ENCODE results near the gene CNTNAP2.
"Not testable (repeated sequence)": the region's sequence is repeated elsewhere in the genome, so short reads cannot be mapped to it uniquely, and the experiment has no call there.

CNTNAP2 gene

DNA sequence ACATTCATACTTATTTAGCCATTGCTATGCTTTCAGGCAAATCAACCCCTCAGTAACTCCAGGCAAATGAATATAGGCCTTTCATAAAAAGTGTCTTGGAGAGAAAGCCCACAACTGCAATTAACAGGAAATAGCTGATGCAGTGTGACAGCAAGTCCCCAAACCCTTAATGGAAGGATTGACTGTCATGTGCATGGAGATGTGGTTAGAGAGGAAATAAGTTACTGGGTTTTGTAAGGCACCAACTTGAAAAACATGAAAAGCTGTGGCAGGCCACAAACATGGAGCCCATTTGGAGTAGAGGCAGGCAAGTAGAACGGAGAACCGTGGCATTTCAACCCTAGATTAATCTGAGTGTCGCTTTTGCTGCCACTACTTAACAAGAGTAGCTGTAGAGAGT, 1924.6 kb downstream of the CNTNAP2 start:
- DNase-seq (ENCODE audit: low spot score) = no peak

DNA sequence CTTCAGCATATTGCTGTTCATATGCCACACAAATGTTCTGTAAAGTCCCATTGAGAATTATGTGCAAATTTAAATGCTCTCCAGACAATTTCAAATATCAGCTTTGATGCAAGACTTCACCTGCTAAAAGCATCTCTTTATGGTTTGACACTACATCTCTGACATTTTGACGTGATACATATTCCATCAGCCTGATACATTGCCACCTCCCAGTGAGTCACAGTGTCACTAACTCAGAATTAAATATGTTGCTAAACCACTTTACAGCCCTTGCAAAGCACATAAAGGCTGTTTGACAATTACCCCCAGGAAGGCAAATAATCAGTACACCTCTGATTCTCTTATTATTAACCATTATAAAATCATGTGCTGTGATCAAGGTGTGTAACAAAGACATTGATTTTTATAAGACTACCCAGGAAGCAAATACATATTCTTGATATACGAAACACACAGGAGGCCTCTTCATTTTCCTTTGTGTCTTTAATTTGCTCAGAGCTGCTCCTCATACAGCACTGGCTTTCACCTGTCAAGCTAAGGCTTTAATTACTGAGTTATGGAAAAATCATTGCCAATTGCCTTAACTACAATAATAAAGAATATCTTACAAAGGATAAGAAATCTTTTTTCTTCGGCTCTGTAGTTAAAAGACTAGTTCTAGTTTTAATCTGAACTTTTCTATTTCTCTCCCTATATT, 1926.5 kb downstream of the CNTNAP2 start:
- DNase-seq (ENCODE audit: low spot score) = no peak

DNA sequence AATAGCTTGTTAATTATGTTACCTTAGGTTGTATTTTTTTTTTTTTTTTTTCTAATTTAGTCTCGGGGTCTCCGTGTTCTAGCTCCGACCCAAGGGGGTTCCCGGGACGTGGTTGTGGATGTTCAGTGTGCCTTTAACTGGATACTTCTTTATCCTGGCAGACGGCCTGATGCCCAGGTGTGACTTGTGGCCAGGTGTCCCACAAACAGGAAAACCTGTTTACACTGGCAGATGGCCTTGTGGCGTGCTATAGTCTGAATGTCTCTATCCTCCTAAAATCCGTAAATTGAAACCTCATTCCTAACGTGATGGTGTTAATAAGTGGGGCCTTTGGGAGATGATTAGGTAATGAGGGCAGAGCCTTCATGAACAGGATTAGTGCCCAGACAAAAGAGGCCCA, 1927.6 kb downstream of the CNTNAP2 start:
- DNase-seq (ENCODE audit: low spot score) = no peak

DNA sequence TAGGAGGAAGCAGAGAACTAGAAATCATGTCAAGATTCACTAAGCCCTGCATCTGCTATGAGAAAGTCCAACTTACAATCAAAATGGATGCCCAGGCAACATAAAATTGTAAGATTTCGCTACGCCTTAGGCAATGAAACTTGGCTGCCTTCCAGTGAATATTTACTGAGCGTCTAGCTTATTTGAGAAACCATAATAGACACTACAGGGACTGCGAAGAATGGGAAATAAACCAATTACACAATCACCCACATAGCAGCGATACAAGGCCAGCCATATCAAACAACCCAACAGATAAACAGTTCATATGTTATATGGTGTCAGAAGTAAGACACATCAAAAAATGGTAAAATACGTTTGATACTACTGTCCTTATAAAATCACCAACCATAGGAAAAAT, 1928.9 kb downstream of the CNTNAP2 start:
- DNase-seq (ENCODE audit: low spot score) = no peak

DNA sequence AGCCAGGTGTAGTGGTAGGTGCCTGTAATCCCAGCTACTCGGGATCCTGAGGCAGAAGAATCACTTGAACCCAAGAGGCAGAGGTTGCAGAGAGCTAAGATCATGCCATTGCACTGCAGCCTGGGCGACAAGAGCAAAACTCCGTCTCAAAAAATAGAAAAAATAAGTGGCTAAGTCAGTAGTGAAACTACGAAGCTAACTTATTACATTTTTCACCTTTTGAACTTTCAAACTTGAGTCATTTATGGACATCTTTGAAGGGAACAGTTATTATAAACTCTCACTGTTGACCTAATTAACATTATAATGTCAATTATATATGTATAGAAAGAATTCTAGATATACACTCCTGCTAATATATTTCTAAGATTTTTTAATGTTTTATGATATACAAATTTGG, 1932.5 kb downstream of the CNTNAP2 start:
- DNase-seq (ENCODE audit: low spot score) = no peak

DNA sequence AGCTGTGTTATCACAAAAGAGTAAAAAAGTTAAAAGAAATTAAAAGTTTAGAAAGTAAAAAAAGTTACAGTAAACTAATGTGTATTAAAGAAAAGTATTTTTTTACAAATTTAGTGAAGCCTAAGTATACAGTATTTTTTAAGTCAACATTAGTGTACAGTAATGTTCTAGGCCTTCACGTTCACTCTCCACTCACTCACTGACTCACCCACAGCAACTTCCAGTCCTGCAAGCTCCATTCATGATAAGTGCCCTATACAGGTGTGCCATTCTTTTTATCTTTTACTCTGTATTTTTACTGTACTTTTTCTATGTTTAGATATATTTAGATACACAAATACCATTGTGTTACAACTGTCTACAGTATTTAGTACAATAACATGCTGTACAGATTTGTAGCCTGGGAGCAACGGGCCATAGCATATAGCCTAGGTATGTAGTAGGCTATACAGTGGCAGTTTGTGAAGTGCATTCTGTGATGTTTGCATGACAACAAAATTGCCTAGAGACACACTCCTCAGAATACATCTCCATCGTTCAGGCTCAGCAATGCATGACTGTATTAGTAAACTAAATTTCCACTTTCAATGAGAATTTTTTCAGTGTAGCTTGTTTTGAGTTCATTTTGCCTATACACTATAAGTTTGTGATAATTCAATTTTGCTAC, 1934.0 kb downstream of the CNTNAP2 start:
- no peak for DNase-seq (ENCODE audit: low spot score)

DNA sequence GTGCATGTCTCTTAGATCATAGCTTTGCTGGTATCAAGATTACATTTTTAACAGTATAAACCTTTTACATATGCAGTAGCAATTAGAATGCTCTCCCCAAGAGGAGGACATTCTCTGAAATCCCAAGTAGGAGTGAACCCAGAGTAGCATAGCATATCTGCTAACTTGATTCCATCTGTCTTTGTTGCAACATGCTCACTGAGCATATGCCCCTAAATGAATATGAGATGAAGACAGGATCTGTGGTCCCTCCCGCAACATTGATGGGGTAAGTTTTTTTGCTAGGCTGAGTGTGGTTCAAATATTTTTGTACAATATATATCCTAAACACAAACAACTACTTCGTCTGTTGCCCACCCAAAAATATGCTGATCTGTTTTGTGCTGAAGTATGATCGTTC, 1939.8 kb downstream of the CNTNAP2 start:
- DNase-seq (ENCODE audit: low spot score) = no peak

DNA sequence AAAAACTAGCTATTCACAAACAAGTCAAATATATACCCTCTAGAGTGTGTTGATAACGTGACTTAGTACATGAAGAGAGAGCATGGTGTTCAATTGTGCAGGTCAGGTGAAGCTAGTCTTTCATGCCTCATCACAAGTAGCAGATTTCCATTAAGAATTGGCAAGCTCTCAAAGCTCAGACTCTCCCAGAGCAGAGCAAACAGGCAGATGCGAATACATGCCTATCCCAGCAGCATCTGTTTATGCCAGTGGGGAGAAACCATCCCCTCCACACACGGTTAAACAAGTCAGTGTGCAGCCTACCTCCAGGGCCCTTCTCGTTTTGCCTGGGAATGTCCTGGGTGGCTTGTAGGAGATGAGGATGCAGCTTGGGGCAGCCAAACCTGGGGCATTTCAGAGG, 1941.5 kb downstream of the CNTNAP2 start:
- no peak for DNase-seq (ENCODE audit: low spot score)

DNA sequence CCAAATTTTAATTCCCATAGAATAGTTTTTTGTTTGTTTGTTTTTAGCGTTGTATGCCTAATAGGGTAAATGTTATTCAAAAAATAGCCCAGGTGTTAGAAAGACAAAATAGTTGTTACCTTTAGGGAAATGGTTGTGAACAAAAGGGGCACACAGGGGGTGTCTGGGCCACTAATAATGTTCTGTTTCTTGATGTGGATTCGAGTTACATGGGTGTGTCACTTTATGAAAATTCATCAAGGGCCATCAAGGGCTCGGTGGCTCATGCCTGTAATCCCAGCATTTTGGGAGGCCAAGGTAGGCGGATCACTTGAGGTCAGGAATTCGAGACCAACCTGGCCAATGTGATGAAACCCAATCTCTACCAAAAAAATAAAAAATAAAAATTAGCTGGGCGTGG, 1942.2 kb downstream of the CNTNAP2 start:
- DNase-seq (ENCODE audit: low spot score) = no peak

DNA sequence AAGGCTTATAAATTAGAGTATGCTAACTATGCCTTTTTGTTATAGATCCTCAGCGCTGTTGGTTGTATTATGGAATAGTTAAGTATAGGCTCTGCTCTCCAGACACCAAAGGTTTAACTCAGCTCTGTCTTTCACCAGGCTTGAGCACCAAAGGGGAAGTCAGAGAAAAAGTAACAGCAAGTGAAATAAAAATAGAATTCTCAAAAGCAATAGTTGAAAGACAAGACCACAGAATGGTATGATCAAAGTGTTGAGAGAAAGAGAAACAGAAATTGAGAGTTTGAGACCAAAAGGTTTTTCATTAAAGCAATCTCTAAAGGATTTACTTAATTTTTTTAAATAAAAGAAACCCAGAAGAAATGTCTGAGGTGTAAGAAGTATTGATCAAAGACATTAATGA, 1944.1 kb downstream of the CNTNAP2 start:
- no peak for DNase-seq (ENCODE audit: low spot score)

DNA sequence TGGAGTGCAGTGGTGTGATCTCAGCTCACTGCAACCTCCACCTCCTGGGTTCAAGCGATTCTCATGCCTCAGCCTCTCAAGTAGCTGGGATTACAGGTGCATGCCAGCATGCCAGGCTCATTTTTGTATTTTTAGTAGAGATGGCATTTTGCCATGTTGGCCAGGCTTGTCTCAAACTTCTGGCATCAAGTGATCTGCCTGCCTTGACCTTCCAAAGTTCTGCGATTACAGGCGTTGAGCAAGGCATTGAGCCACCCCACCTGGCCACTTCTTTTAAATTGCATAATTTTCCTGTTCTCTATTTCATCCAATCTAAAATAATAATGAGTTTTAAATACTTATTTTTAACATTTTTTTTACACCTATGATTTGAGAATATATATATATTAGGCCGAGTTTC, 1961.5 kb downstream of the CNTNAP2 start:
- DNase-seq (ENCODE audit: low spot score) = not testable (repeated sequence)

DNA sequence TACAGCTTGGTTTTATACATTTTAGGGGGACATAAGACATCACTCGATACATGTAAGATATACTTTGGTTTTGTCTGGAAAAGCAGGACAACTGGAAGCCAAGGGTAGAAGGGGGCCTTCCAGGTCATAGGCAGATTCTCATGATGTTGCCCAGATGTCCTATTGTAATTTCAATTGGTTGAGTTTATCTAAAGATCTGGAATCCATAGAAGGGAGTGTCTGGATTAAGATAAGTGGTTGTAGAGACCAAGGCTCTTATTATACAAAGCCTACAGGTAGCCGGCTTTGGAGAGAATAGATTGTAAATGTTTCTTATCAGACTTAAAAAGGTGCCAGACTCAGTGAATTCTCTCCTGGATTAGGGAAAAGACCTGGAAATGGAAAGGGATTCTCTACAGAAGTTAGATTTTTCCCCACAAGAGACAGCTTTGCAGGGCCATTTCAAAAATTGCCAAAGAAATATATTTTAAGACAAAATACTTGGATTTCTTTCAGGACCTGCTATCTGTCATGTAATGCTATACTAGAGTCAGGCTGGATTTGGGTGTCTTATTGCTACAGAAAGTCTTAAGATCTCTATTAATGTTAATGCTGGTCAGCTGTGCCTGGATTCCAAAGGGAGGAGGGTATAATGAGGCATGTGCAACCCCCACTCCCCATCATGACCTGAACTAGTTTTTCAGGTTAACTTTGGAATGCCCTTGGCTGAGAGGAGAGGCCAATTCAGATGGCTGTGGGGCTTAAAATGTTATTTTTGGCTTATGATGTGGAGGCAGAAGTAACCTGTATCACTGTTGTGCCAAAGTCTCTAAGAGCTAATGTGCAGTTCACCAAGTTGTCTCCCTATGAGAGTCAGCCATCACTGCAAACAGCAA, 1962.8 kb downstream of the CNTNAP2 start:
- DNase-seq (ENCODE audit: low spot score) = no peak

DNA sequence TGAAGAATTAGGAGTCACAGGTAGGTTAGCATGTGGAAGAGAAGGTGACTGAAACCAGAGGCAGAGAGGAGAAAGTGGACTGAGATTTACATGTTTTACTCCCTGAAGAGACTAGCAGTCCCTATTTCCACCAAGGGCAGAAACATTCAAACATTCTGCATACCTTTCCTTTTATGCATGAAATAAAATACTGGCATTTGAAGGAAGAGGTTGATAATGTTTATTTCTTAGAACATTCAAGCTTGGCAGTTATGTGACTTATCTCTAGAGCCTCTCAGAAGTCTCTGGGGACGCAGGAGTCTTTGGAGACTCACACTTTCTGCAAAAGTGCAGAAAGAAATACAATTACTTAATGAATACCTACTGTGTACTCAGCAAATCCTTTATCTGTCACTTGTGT, 1966.8 kb downstream of the CNTNAP2 start:
- no peak for DNase-seq (ENCODE audit: low spot score)

DNA sequence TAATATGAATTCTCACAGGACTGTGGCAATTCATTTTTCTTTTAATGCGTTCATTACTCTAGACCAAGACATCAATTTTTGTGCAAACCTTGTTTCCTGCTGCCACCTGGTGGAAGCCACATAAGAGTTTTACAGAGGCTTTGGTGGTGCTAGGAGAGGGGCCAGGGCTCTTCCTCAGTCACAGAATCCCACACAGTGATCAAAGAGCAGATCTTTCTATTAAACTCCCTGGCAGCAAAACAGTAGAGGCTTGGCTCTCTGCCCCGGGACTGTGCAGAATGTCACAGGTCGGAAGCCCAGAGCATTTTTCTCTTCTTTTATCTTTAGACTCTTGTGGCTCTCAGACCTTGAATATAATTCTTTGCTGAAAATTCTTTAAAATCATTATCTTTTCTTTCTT, 1967.5 kb downstream of the CNTNAP2 start:
- peak; percentile 22 for DNase-seq (ENCODE audit: low spot score)

DNA sequence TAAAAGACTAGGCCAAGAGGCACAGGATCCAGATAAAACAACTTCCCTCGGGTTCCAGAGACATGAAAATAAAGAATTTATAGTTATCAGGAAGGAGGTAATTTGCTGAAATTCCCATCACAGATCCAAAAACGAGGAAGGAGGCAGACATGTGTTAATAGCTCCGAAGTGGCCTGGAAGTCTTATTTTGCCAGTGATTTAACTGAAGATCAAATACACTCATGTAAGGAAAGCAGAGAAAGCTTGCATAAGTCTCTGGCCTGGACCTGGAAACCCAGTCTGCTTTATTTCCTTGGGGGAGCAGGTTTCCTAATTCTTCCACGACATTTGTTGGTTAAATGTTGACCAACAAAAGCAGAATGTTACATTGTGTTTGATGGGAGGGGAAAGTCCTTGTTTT, 1975.3 kb downstream of the CNTNAP2 start:
- DNase-seq (ENCODE audit: low spot score) = no peak

DNA sequence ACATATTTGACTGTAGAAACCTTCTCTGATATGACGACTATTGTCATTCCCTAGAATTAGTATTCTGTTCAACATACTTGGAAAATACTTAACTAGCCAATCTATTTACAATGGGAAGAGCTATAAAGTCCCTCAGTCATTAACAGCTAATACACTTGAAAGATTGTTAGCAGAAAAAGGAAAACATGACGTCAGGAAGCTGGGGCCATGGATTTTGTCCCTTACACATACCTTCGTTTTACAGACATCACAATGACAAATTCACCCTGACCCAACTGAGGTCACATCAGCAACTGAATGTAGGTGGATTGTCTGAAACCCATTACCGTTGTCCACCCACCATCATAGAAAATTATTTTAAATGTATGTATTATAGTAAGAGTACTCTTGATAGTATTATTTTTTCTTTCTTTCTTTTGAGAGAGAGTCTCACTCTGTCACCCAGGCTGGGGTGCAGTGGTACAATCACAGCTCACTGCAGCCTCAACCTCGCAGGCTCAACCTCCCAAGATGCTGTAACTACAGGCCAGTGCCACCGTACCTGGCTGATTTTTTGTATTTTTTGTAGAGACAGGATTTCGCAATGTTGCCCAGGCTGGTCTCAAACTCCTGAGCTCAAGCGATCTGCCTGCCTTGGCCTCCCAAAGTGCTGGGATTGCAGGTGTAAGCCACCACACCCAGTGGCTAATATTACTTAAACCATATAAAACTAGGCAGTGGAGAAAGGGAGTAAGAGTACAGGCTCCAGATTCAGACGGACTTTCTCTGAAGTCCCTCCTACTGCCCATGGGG, 1977.0 kb downstream of the CNTNAP2 start:
- no peak for DNase-seq (ENCODE audit: low spot score)

DNA sequence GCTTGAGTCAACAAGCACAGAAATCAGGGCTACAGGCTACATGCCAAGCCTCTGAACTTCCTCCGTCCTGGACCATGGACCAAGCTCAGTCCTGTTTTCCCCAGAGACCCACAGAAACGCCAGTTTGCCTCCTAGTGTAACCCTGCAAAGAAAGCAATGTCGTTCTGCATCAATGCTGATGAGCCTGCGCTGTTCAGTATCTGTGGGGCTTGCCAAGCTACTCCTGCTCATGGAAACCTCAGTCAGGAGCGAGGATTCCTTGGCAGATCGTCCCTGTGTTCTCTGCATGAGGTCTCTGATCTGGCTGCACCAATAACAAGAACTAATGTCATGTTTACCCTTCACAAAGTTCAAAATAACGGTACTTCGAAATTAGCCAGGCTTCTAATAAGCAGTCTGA, 1978.5 kb downstream of the CNTNAP2 start:
- DNase-seq (ENCODE audit: low spot score) = no peak

DNA sequence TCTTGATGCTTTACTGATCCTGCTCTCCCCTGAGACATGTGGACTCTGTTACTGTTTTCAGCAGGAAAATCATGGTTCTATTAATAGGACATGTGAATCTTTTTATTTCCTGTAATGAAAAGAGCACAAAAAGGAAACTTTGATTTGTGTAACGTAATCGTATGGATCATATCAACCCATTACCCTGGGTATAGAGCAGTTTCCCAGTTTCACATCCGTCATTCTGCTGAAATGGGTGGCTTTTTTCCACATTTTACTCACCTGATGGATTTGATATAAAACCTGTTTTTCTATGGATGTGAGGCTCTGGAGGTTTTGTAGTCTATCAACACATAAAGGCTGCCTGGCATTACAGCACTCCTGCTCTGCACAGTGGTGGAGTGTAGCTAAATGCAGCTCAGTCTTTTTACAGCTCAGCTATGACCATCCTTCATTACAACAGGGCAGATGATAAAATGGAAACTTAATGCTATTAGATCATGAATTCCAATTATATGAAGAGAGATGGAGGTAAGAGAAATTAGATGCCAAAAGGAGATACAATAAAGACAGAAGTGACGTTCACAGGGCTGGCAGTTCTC, 1987.6 kb downstream of the CNTNAP2 start:
- DNase-seq (ENCODE audit: low spot score) = no peak

DNA sequence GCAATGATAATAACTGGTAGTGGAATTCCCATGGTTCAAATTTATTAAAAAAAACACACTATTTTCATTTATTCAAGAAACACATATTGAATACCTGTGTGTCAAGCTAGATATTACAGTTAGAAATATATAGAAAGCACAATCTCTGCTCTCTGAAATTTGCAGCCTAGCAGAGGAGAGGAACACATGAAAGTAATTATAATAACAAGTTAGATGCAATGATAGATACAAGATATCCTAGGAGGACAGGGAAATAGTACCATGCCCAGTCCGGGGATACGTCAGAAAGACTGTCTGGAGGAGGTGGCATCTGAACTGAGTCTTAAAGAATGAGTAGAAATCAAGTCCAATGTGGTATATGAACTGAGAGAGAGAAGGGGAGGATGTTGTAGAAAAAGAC, 1988.3 kb downstream of the CNTNAP2 start:
- no peak for DNase-seq (ENCODE audit: low spot score)

DNA sequence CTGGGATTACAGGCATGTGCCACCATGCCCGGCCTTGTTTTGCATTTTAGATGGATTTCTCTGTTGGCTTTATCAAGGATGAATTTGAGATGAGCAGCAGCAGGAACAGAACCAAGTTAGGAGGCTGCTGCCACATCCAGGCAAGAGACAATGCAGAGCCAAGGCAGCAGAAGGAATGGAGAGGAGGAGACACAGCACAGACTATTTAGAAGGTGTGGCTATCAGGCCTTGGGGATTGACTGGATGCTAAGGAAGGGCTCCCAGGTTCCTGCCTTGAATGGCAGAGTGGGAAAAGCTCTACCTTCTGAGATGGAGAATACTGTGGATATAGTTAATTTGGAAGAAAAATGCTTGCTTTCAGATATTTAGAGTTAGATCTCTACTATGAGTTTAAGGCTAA, 1989.3 kb downstream of the CNTNAP2 start:
- no peak for DNase-seq (ENCODE audit: low spot score)

DNA sequence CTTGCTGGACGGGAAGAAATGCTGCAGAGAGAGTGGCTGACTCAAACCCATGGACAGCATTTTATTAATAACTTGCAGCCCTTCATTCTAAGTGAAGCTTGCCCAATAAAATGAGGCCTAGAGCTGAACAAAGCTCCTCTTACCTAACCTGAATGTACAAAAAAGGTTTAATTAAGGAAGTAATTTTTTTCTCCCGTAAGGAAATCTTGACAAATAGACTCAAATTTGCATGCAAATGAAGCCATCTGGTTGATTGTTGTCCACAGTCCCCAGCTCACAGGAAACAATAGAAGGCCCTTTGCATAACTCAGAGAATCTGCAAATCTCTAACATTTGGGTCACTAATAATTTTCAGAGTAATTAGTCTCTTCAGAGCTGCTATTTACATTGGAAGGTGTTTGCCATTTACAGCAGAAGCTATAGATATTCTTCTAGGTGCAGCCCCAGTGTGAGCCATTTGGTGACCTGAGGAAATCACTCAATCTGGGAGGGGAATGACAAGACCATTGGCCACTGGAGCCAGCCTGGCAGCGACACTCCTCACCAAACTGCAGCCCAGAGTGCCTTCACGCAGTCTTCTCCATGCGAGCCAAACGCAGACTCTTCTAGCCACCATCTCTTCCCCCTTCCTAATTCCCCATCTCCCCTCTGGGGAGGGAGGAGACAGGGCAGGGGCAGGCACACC, 1991.0 kb downstream of the CNTNAP2 start:
- DNase-seq (ENCODE audit: low spot score) = no peak

All from activated CD4-positive, alpha-beta T cell treated with anti-CD3 and anti-CD28 coated beads, Interleukin-2, Interleukin-4, amounts not matched to agents 100 ng/mL and 50 ng/mL, durations not matched to agents 16 hours and 8 hours (primary cell).